Stimulated activated naive CD8-positive, alpha-beta T cell treated with anti-CD3 and anti-CD28 coated beads, Interleukin-15, amount 100 ng/mL, for 72 hours (primary cell): ENCODE measurements around the gene SPI1.
"Not testable (repeated sequence)": the region's sequence is repeated elsewhere in the genome, so short reads cannot be mapped to it uniquely, and the experiment has no call there.

Source experiments
- ATAC-seq: fragments of 150-1000 bp; cut with Tn5 transposase; 2 replicates; pipeline ENCODE4 v1.10.0; 2021; ENCODE audit warnings: mild to moderate bottlenecking, moderate library complexity
- DNase-seq, 2 donors: peaks; one replicate each; pipeline ENCODE4 v3.0.0; 2021 to 2022
- H3K27ac Mint-ChIP-seq, 2 donors: one replicate each; pipeline ENCODE4 v1.8.0; 2022; ENCODE audit warnings: mild to moderate bottlenecking in 2 of 2, mixed read lengths in 2 of 2, moderate library complexity in 2 of 2
- H3K27me3 Mint-ChIP-seq: one replicate; pipeline ENCODE4 v1.8.0; 2022; ENCODE audit warnings: mixed read lengths
- H3K4me1 Mint-ChIP-seq: one replicate; pipeline ENCODE4 v1.8.0; 2022; ENCODE audit warnings: mild to moderate bottlenecking, mixed read lengths
- H3K4me3 Mint-ChIP-seq, 2 donors: one replicate each; pipeline ENCODE4 v1.8.0; 2022; ENCODE audit warnings: mild to moderate bottlenecking in 2 of 2, mixed read lengths in 2 of 2, moderate library complexity in 1 of 2
- H3K9me3 Mint-ChIP-seq, 2 donors: one replicate each; pipeline ENCODE4 v1.8.0; 2022; ENCODE audit warnings: mixed read lengths in 2 of 2

SPI1 gene

GRCh38 chr11:47332303-47332711 lies 46.0 kb downstream of the SPI1 start:
- Mint-ChIP-seq H3K4me3 (no peak overlapping the region), H3K9me3 (no peaks in the 10 kb centered on the region), H3K27me3 (no peaks in the 10 kb centered on the region), H3K27ac (peak overlapping the region in 1 of 2 donors; percentile 43), H3K4me1 (no peaks in the 10 kb centered on the region)
- DNase-seq (no peak), ATAC-seq (peak; percentile 14)

- peak; percentile 16 for ATAC-seq
- H3K4me1 Mint-ChIP-seq: no peaks in the 10 kb centered on the region
- H3K4me3 Mint-ChIP-seq: no peak overlapping the region
- peak overlapping the region in 1 of 2 donors; percentile 53 for H3K27ac Mint-ChIP-seq
- no peak for DNase-seq
- no peaks in the 10 kb centered on the region for H3K27me3 Mint-ChIP-seq
- H3K9me3 Mint-ChIP-seq: no peaks in the 10 kb centered on the region
Observed at GRCh38 chr11:47331454-47332302, 46.7 kb downstream of the SPI1 start.

GRCh38 chr11:47329987-47330931 lies 48.1 kb downstream of the SPI1 start:
- Mint-ChIP-seq H3K4me1 (no peaks in the 10 kb centered on the region), H3K27me3 (no peaks in the 10 kb centered on the region), H3K9me3 (no peaks in the 10 kb centered on the region), H3K4me3 (no peak overlapping the region), H3K27ac (peak overlapping the region in 1 of 2 donors; percentile 33)
- no peak for DNase-seq
- no peak for ATAC-seq

GRCh38 chr11:47329431-47329986 lies 48.8 kb downstream of the SPI1 start:
- no peak for ATAC-seq
- Mint-ChIP-seq H3K27ac (peak overlapping the region in 1 of 2 donors; percentile 62), H3K4me3 (no peak overlapping the region), H3K4me1 (no peaks in the 10 kb centered on the region), H3K9me3 (no peaks in the 10 kb centered on the region), H3K27me3 (no peaks in the 10 kb centered on the region)
- DNase-seq: no peak

GRCh38 chr11:47328449-47329390 lies 49.6 kb downstream of the SPI1 start:
- Mint-ChIP-seq H3K4me1 (no peaks in the 10 kb centered on the region), H3K4me3 (no peak overlapping the region), H3K27me3 (no peaks in the 10 kb centered on the region), H3K27ac (peak overlapping the region in 1 of 2 donors; percentile 45), H3K9me3 (no peaks in the 10 kb centered on the region)
- DNase-seq (no peak), ATAC-seq (no peak)

GRCh38 chr11:47327949-47328348 lies 50.4 kb downstream of the SPI1 start:
- ATAC-seq (no peak), DNase-seq (no peak)
- Mint-ChIP-seq H3K9me3 (no peaks in the 10 kb centered on the region), H3K4me3 (no peak overlapping the region), H3K27me3 (no peaks in the 10 kb centered on the region), H3K27ac (peak overlapping the region; percentile 52 to 91), H3K4me1 (no peaks in the 10 kb centered on the region)

GRCh38 chr11:47327025-47327424 lies 51.3 kb downstream of the SPI1 start:
- peak overlapping the region in 1 of 2 donors; percentile 22 for H3K27ac Mint-ChIP-seq
- no peak for ATAC-seq
- H3K9me3 Mint-ChIP-seq: no peaks in the 10 kb centered on the region

GRCh38 chr11:47326198-47326597 lies 52.1 kb downstream of the SPI1 start:
- no peak for DNase-seq
- peak overlapping the region in 1 of 2 donors; percentile 51 for H3K27ac Mint-ChIP-seq
- H3K4me1 Mint-ChIP-seq: no peaks in the 10 kb centered on the region
- no peak overlapping the region for H3K4me3 Mint-ChIP-seq
- H3K27me3 Mint-ChIP-seq: no peaks in the 10 kb centered on the region
- H3K9me3 Mint-ChIP-seq: no peaks in the 10 kb centered on the region
- ATAC-seq: no peak

More at GRCh38 chr11:47327025-47327424, 51.3 kb downstream of the SPI1 start:
- Mint-ChIP-seq H3K27me3 (no peaks in the 10 kb centered on the region), H3K4me3 (no peak overlapping the region), H3K4me1 (no peaks in the 10 kb centered on the region)
- no peak for DNase-seq

- DNase-seq (no peak), ATAC-seq (no peak)
- no peaks in the 10 kb centered on the region for H3K9me3 Mint-ChIP-seq
- no peaks in the 10 kb centered on the region for H3K27me3 Mint-ChIP-seq
- H3K4me3 Mint-ChIP-seq: no peak overlapping the region
- no peaks in the 10 kb centered on the region for H3K4me1 Mint-ChIP-seq
- peak overlapping the region in 1 of 2 donors; percentile 62 for H3K27ac Mint-ChIP-seq
Observed at GRCh38 chr11:47325271-47326041, 52.9 kb downstream of the SPI1 start.

GRCh38 chr11:47324520-47324919 lies 53.8 kb downstream of the SPI1 start:
- no peaks in the 10 kb centered on the region for H3K27me3 Mint-ChIP-seq
- no peaks in the 10 kb centered on the region for H3K9me3 Mint-ChIP-seq
- DNase-seq (no peak), ATAC-seq (no peak)
- no peak overlapping the region for H3K4me3 Mint-ChIP-seq
- no peaks in the 10 kb centered on the region for H3K4me1 Mint-ChIP-seq
- peak overlapping the region in 1 of 2 donors; percentile 30 for H3K27ac Mint-ChIP-seq

- no peaks in the 10 kb centered on the region for H3K4me1 Mint-ChIP-seq
- H3K9me3 Mint-ChIP-seq: no peaks in the 10 kb centered on the region
- no peak for ATAC-seq
- no peak for DNase-seq
- no peak overlapping the region for H3K4me3 Mint-ChIP-seq
- no peak overlapping the region for H3K27ac Mint-ChIP-seq
- no peaks in the 10 kb centered on the region for H3K27me3 Mint-ChIP-seq
Observed at GRCh38 chr11:47318166-47318565, 60.2 kb downstream of the SPI1 start.

GRCh38 chr11:47317064-47317828 lies 61.1 kb downstream of the SPI1 start:
- DNase-seq: no peak
- Mint-ChIP-seq H3K27ac (peak overlapping the region in 1 of 2 donors; percentile 19), H3K9me3 (no peaks in the 10 kb centered on the region), H3K4me3 (no peak overlapping the region), H3K4me1 (no peaks in the 10 kb centered on the region), H3K27me3 (no peaks in the 10 kb centered on the region)
- peak; percentile 75 for ATAC-seq

- not testable (repeated sequence) for DNase-seq, ATAC-seq, H3K9me3 Mint-ChIP-seq, H3K4me1 Mint-ChIP-seq, H3K4me3 Mint-ChIP-seq, H3K27me3 Mint-ChIP-seq
- peak overlapping the region; percentile 60 to 81 for H3K27ac Mint-ChIP-seq
Observed at GRCh38 chr11:47316501-47316900, 61.8 kb downstream of the SPI1 start.
